ENCODE measurements around the gene USP49. TPM values are rescaled to one million over a fixed set of nuclear protein-coding genes. Genes with fewer than 3 reads are reported as not detected.
A peak's percentile ranks its signal among the peaks of the same experiment; 100 is the strongest.
"Not testable (repeated sequence)": the region's sequence is repeated elsewhere in the genome, so short reads cannot be mapped to it uniquely, and the experiment has no call there.

USP49 gene
- 0.94 and 2.7 TPM in 2 replicates for total RNA-seq

DNA sequence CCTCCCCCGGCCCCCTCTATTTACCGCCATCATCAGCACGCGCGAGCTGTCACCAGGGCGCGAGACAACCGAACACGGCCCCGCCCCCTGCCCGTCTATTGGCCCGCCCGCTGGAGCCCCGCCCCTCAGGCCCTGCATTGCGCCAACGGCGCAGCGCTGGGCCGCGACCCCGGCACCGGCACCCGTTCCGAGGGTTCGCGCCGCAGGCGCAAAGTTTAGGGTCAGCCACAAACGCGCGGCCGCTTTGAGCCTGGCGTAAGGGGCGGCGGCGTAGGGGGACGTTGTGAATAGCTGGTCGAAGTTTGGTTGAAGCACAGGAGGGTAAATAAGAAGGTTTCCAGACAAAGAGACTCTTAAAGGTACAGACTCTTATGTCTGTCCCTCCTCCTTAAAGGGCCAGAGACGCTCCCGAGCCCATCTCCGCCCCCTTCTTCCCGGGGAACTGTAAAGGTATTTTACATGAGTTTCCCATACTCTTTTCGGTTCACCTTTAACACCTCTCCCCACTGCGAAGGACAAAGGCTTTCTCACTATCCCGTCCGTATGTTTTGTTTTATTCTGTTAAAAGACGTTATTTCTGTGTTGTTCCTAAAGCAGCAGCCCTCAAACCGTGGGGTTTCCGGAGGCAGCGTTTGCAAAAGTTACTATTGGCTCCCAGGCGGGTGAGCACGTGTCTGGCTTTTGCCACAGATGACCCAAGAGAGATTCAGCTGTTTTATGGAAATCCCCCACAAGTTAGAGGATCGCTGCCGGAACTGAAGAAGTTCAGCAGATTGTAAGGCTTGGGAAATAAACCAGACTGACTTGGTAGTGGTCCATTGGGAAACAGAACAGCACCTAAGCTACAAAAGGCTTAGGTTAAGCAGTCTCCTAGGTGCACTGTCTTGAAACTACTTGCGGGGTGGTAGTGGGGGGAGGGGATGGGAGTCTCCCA lies at the start of gene USP49:
Gene USP49 (minus strand): TSS at position 76 of the 934 bp plus-strand sequence. CDS start 88,392 bp downstream, outside the sequence.
- peak within 1 kb of the TSS; percentile 77 for H3K4me3 ChIP-seq (ENCODE audit: low read depth, low read length)
- TF ChIP-seq, protein P1, sequence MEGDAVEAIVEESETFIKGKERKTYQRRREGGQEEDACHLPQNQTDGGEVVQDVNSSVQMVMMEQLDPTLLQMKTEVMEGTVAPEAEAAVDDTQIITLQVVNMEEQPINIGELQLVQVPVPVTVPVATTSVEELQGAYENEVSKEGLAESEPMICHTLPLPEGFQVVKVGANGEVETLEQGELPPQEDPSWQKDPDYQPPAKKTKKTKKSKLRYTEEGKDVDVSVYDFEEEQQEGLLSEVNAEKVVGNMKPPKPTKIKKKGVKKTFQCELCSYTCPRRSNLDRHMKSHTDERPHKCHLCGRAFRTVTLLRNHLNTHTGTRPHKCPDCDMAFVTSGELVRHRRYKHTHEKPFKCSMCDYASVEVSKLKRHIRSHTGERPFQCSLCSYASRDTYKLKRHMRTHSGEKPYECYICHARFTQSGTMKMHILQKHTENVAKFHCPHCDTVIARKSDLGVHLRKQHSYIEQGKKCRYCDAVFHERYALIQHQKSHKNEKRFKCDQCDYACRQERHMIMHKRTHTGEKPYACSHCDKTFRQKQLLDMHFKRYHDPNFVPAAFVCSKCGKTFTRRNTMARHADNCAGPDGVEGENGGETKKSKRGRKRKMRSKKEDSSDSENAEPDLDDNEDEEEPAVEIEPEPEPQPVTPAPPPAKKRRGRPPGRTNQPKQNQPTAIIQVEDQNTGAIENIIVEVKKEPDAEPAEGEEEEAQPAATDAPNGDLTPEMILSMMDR (conservative IDR thresholded peaks at IDR 0.05; ENCODE audit: low read depth, low read length): no peak
- DNase-seq (ENCODE audit: low read depth): peak; percentile 61

GRCh38 chr6:41943456-41943855 lies 48.3 kb upstream of the USP49 start:
- no peak overlapping the region for H3K4me3 ChIP-seq (ENCODE audit: low read depth, low read length)
- TF ChIP-seq, protein P1 (conservative IDR thresholded peaks at IDR 0.05; ENCODE audit: low read depth, low read length): no peak
- DNase-seq (ENCODE audit: low read depth): no peak

- peak overlapping the region; percentile 74 for H3K4me3 ChIP-seq (ENCODE audit: low read depth, low read length)
- not testable (repeated sequence) for DNase-seq (ENCODE audit: low read depth)
These were observed 47.7 kb upstream of the USP49 start for GRCh38 chr6:41942882-41943281.

DNA sequence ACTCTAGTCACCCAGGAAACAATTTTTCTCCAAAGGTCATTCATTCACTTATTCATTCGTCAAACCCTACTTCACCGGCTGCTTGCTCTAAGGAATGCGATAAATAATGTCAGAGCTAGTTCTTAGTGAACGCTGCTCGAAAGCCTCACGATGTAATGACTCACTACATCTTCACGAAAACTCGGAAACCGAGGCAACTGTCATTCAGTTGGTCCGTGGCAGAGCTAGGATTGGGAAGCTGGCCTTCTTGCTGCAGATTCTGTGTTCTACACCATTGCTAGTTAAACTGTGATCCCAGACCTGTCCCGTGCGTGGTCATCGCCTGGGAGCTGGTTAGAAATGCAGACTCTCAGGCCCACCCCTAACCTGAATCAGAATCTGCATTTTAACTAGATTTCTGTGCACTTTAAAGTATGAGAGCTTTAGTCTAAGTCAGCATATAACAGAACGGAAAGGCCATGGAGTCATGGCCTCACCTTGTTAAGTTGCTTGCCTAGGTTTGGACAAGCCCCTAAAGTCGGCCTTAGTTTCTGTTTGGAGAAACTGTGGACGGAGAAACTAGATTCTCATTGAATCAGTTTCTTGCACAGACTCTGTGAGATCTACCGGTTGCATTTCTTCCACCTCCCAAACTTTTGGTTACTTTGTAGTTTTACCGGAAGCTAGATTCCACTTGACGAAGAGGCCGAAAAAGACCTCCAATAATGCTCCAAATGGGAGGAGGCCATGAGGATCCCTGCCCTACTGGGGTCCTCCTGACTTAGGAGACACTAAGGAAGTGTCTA lies 47.1 kb upstream of the USP49 start:
- TF ChIP-seq, protein P1 (conservative IDR thresholded peaks at IDR 0.05; ENCODE audit: low read depth, low read length): no peak
- peak overlapping the region; percentile 74 for H3K4me3 ChIP-seq (ENCODE audit: low read depth, low read length)
- DNase-seq (ENCODE audit: low read depth): peak; percentile 96

GRCh38 chr6:41941280-41942066 lies 46.3 kb upstream of the USP49 start, which contains the start of gene CCND3:
TSS of gene CCND3 (minus strand) at chr6:41941808. CDS start at chr6:41941649, 159 bp downstream.
- no peak for DNase-seq (ENCODE audit: low read depth)
- TF ChIP-seq, protein P1 (conservative IDR thresholded peaks at IDR 0.05; ENCODE audit: low read depth, low read length): no peak
- peak within 1 kb of the TSS; percentile 74 for H3K4me3 ChIP-seq (ENCODE audit: low read depth, low read length)

GRCh38 chr6:41940759-41941279 lies 45.6 kb upstream of the USP49 start:
- DNase-seq (ENCODE audit: low read depth): no peak
- TF ChIP-seq, protein P1 (conservative IDR thresholded peaks at IDR 0.05; ENCODE audit: low read depth, low read length): peak; percentile 3
- peak overlapping the region; percentile 74 for H3K4me3 ChIP-seq (ENCODE audit: low read depth, low read length)

Data from epithelial cell of proximal tubule (primary cell).